GM21737 (cell line): ENCODE data around the gene LDB1.

Source experiments
- ATAC-seq: cut with Tn5 transposase; IDR thresholded peaks from one replicate; pipeline ENCODE4 v1.9.1; 2021; ENCODE audit warnings: mild to moderate bottlenecking, moderate library complexity; ENCODE audit not compliant: unreplicated experiment

LDB1 gene

GRCh38 chr10:102120142-102120990, at the start of gene LDB1:
TSS of gene LDB1 (minus strand) at chr10:102120368. CDS start at chr10:102120110, 258 bp downstream.
- ATAC-seq: no peak

GRCh38 chr10:102167861-102168260, 47.7 kb upstream of the LDB1 start:
- no peak for ATAC-seq

GRCh38 chr10:102163342-102163989, 43.3 kb upstream of the LDB1 start:
- ATAC-seq: no peak

GRCh38 chr10:102159831-102160230, 39.7 kb upstream of the LDB1 start:
- no peak for ATAC-seq

- ATAC-seq: no peak
Observed at GRCh38 chr10:102159051-102159597, 39.0 kb upstream of the LDB1 start.

GRCh38 chr10:102157224-102157623, 37.1 kb upstream of the LDB1 start:
- ATAC-seq: no peak

- no peak for ATAC-seq
Observed at GRCh38 chr10:102154466-102155116, 34.4 kb upstream of the LDB1 start.

GRCh38 chr10:102153093-102153620, 33.0 kb upstream of the LDB1 start:
- ATAC-seq: no peak

GRCh38 chr10:102152545-102152890, 32.4 kb upstream of the LDB1 start:
- peak; percentile 25 for ATAC-seq

GRCh38 chr10:102151774-102152544, 31.8 kb upstream of the LDB1 start, which contains the start of gene NOLC1:
TSS of gene NOLC1 (plus strand) at chr10:102152389. CDS start at chr10:102152411, 22 bp downstream.
- ATAC-seq: peak; percentile 86

GRCh38 chr10:102150970-102151773, 31.0 kb upstream of the LDB1 start:
- ATAC-seq: no peak

- ATAC-seq: no peak
Observed at GRCh38 chr10:102148275-102148674, 28.1 kb upstream of the LDB1 start.

- ATAC-seq: no peak
Observed at GRCh38 chr10:102147561-102147960, 27.4 kb upstream of the LDB1 start.

GRCh38 chr10:102146971-102147428, 26.8 kb upstream of the LDB1 start:
- no peak for ATAC-seq

- ATAC-seq: no peak
Observed at GRCh38 chr10:102141583-102142107, 21.5 kb upstream of the LDB1 start.

GRCh38 chr10:102140913-102141540, 20.9 kb upstream of the LDB1 start:
- ATAC-seq: no peak

GRCh38 chr10:102140218-102140617, 20.1 kb upstream of the LDB1 start:
- ATAC-seq: no peak

GRCh38 chr10:102139281-102140110, 19.3 kb upstream of the LDB1 start:
- no peak for ATAC-seq
